SK-N-SH (cell line): ENCODE data around the gene THBD. TPM values are rescaled to one million over a fixed set of nuclear protein-coding genes. Genes with fewer than 3 reads are reported as not detected.

Source experiments
- CTCF ChIA-PET: fragments of 300-600, 350-600 bp; formaldehyde crosslinking; extraction: SDS; loops from one replicate; lab custom pipeline; 2021; lab: Yijun Ruan, JAX
- POLR2A ChIA-PET: fragments of 350-600 bp; sonication (Branson Sonifier 250); formaldehyde crosslinking; extraction: SDS; loops from one replicate; lab custom pipeline; 2020; ENCODE audit warnings: antibody characterized with exemption, inconsistent platforms; lab: Yijun Ruan, JAX
- DNase-seq: peaks from one replicate; pipeline ENCODE4 v3.0.0; 2012
- H2AFZ ChIP-seq: fragments of 200-600 bp; sonication (generic); 2 replicates; pipeline ENCODE4 v1.8.1; 2016; ENCODE audit warnings: antibody characterized with exemption, mild to moderate bottlenecking, low read depth
- H3F3A ChIP-seq: fragments of 200-600 bp; sonication (generic); replicated peaks from 2 replicates; pipeline ENCODE3; 2016; ENCODE audit warnings: antibody characterized with exemption, mild to moderate bottlenecking; ENCODE audit not compliant: insufficient read depth
- H3K27ac ChIP-seq, 2 experiments: fragments of 200-500 bp in 1 of 2; fragments of 200-600 bp in 1 of 2; sonication (Bioruptor generic) in 1 of 2; sonication (generic), shearing (Covaris generic) in 1 of 2; 2 replicates each; pipeline versions ENCODE4 v1.5.1 to v1.6.1; 2014 to 2016; ENCODE audit warnings: low read depth in 2 of 2, inconsistent platforms in 1 of 2, low read length in 1 of 2, mild to moderate bottlenecking in 1 of 2, mixed read lengths in 1 of 2
- H3K27me3 ChIP-seq: fragments of 200-600 bp; sonication (generic), shearing (Covaris generic); 2 replicates; pipeline ENCODE4 v1.6.1; 2016; ENCODE audit warnings: mixed run types; ENCODE audit not compliant: insufficient read depth
- H3K36me3 ChIP-seq, 2 experiments: fragments of 200-500 bp in 1 of 2; fragments of 200-600 bp in 1 of 2; sonication (Bioruptor generic) in 1 of 2; sonication (generic) in 1 of 2; replicated peaks in 1 of 2; 2 replicates each; pipeline versions ENCODE3 to v1.5.1; 2014 to 2016; ENCODE audit warnings: low read length in 1 of 2, mild to moderate bottlenecking in 1 of 2; ENCODE audit not compliant: insufficient read depth in 2 of 2, control insufficient read depth in 1 of 2
- H3K4me1 ChIP-seq, 2 experiments: fragments of 200-500 bp in 1 of 2; fragments of 200-600 bp in 1 of 2; sonication (Bioruptor generic) in 1 of 2; sonication (generic), shearing (Covaris generic) in 1 of 2; 2 replicates each; pipeline versions ENCODE4 v1.5.1 to v1.6.1; 2014 to 2016; ENCODE audit warnings: low read depth in 1 of 2, low read length in 1 of 2, mixed run types in 1 of 2; ENCODE audit not compliant: insufficient read depth in 2 of 2, control insufficient read depth in 1 of 2
- H3K4me2 ChIP-seq: fragments of 200-600 bp; sonication (generic), shearing (Covaris generic); 2 replicates; pipeline ENCODE4 v1.6.1; 2017; ENCODE audit warnings: mixed run types
- H3K4me3 ChIP-seq, 2 experiments: fragments of 200-500 bp in 1 of 2; fragments of 200-600 bp in 1 of 2; sonication (Bioruptor generic) in 1 of 2; sonication (generic), shearing (Covaris generic) in 1 of 2; 2 replicates each; pipeline versions ENCODE4 v1.5.1 to v1.8.1; 2014 to 2016; ENCODE audit warnings: low read depth in 2 of 2, inconsistent platforms in 1 of 2, low read length in 1 of 2, mild to moderate bottlenecking in 1 of 2, mixed read lengths in 1 of 2, moderate library complexity in 1 of 2
- H3K79me2 ChIP-seq: fragments of 200-600 bp; sonication (generic); 2 replicates; pipeline ENCODE4 v1.8.1; 2017; ENCODE audit warnings: mild to moderate bottlenecking; ENCODE audit not compliant: insufficient read depth
- H3K9ac ChIP-seq: fragments of 200-600 bp; sonication (generic); 2 replicates; pipeline ENCODE4 v1.6.1; 2017; ENCODE audit warnings: mixed run types
- H3K9me2 ChIP-seq: fragments of 200-600 bp; sonication (generic); 2 replicates; pipeline ENCODE4 v1.6.1; 2017; ENCODE audit warnings: mixed run types
- H3K9me3 ChIP-seq: fragments of 200-600 bp; sonication (generic); 2 replicates; pipeline ENCODE4 v1.6.1; 2017; ENCODE audit warnings: mixed run types, mild to moderate bottlenecking, moderate library complexity
- H4K20me1 ChIP-seq: fragments of 200-600 bp; sonication (generic); 2 replicates; pipeline ENCODE4 v1.6.1; 2017; ENCODE audit warnings: mild to moderate bottlenecking, mixed run types; ENCODE audit not compliant: insufficient read depth
- EP300 ChIP-seq, 2 experiments: IDR thresholded peaks; 2 replicates each; pipeline versions ENCODE4 v1.4.0 to v1.6.1; 2012; ENCODE audit warnings: borderline replicate concordance in 1 of 2, low read depth in 1 of 2, low read length in 1 of 2
- EZH2phosphoT487 ChIP-seq: fragments of 200-600 bp; sonication (generic); IDR thresholded peaks from 2 replicates; pipeline ENCODE4 v1.6.1; 2017; ENCODE audit warnings: low read depth, mixed run types, mild to moderate bottlenecking, antibody characterized with exemption, moderate library complexity, borderline replicate concordance
- FOSL2 ChIP-seq: IDR thresholded peaks from 2 replicates; pipeline ENCODE4 v1.4.0; 2012; ENCODE audit warnings: low read depth, mild to moderate bottlenecking, moderate library complexity, borderline replicate concordance
- FOXJ3 ChIP-seq: sonication (generic); formaldehyde crosslinking; IDR thresholded peaks from 2 replicates; pipeline ENCODE4 v1.5.1; 2020; ENCODE audit warnings: mild to moderate bottlenecking, missing genetic modification reagents
- IRF3 ChIP-seq: fragments of 150-350 bp; IDR thresholded peaks from 2 replicates; pipeline ENCODE4 v1.6.1; 2016; ENCODE audit warnings: mild to moderate bottlenecking, low read depth, low read length
- MEF2A ChIP-seq: IDR thresholded peaks from 2 replicates; pipeline ENCODE4 v1.4.0; 2012; ENCODE audit warnings: low read depth, borderline replicate concordance
- NFIC ChIP-seq: IDR thresholded peaks from 2 replicates; pipeline ENCODE4 v1.4.0; 2012; ENCODE audit warnings: borderline replicate concordance
- POLR2AphosphoS5 ChIP-seq: IDR thresholded peaks from 2 replicates; pipeline ENCODE4 v1.6.1; 2012; ENCODE audit warnings: low read depth, low read length
- RFX5 ChIP-seq: IDR thresholded peaks from 2 replicates; pipeline ENCODE4 v1.6.1; 2012; ENCODE audit warnings: mild to moderate bottlenecking, improper control_type of control experiment, low read length
- SIN3A ChIP-seq: IDR thresholded peaks from 2 replicates; pipeline ENCODE4 v1.6.1; 2012; ENCODE audit warnings: low read depth, mild to moderate bottlenecking, low read length, moderate library complexity, borderline replicate concordance
- SMC3 ChIP-seq: IDR thresholded peaks from 2 replicates; pipeline ENCODE4 v1.6.1; 2012; ENCODE audit warnings: low read depth, low read length, improper control_type of control experiment
- USF1 ChIP-seq: IDR thresholded peaks from 2 replicates; pipeline ENCODE4 v1.4.0; 2012; ENCODE audit warnings: low read depth, borderline replicate concordance
- WGBS: methylation state at CpG from one replicate; pipeline ENCODE4 v1.1.6; 2017; ENCODE audit warnings: low lambda C conversion rate; 5-methylcytosine and 5-hydroxymethylcytosine counted together
- polyA plus RNA-seq, 3 experiments: library from polyadenylated mRNA; depleted of rRNA; stranded (reverse); fragments of >200 nt; gene quantifications; 2 replicates each; pipeline ENCODE4 v1.2.3, GENCODE V29; 2012
- TF ChIP-seq, protein P1 (sequence below): fragments of 200-600 bp; sonication (generic); IDR thresholded peaks from 2 replicates; pipeline ENCODE4 v1.6.1; 2017; ENCODE audit warnings: antibody characterized with exemption, mild to moderate bottlenecking, moderate library complexity
- TF ChIP-seq, protein P2 (sequence below): IDR thresholded peaks from 2 replicates; pipeline ENCODE4 v1.6.1; 2012; ENCODE audit warnings: mild to moderate bottlenecking, low read depth, low read length, moderate library complexity
- TF ChIP-seq, protein P3 (sequence below): IDR thresholded peaks from 2 replicates; pipeline ENCODE4 v1.4.0; 2012; ENCODE audit warnings: low read depth

THBD gene
- polyA plus RNA-seq, 1 of the 3 experiments (the other 2 are of a cell fraction): 0.33 TPM

DNA sequence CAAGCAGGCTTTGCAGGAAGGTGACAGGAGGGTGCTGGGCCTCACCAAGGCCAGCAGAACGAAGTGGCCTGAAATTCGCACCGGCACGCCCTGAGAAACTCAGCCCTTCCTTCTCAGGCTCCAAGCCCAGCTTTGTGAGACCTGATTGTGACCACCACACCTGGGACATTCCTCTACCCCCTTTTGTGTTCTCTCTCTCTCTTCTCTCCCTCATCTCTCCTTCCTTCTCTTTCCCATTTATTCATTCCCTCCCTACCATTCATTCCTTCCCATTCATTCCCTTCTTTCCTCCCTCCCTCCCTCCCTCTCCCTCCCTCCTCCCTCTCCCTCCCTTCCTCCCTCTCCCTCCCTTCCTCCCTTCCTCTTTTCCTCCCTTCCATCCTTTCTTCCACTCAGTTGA is 27.8 kb upstream of the THBD start (continued):
- TF ChIP-seq, protein P1, sequence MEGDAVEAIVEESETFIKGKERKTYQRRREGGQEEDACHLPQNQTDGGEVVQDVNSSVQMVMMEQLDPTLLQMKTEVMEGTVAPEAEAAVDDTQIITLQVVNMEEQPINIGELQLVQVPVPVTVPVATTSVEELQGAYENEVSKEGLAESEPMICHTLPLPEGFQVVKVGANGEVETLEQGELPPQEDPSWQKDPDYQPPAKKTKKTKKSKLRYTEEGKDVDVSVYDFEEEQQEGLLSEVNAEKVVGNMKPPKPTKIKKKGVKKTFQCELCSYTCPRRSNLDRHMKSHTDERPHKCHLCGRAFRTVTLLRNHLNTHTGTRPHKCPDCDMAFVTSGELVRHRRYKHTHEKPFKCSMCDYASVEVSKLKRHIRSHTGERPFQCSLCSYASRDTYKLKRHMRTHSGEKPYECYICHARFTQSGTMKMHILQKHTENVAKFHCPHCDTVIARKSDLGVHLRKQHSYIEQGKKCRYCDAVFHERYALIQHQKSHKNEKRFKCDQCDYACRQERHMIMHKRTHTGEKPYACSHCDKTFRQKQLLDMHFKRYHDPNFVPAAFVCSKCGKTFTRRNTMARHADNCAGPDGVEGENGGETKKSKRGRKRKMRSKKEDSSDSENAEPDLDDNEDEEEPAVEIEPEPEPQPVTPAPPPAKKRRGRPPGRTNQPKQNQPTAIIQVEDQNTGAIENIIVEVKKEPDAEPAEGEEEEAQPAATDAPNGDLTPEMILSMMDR: no peak
- TF ChIP-seq RFX5 (no peak), USF1 (no peak)

GRCh38 chr20:23074052-23074451 is 24.6 kb upstream of the THBD start:
- ChIA-PET CTCF (no interaction called here), POLR2A (no interaction called here)
- H3K36me3 ChIP-seq: no peaks in the 10 kb centered on the region
- 17% methylated on average over 3 of the region's 3 CpGs for WGBS
- H4K20me1 ChIP-seq: no peaks in the 10 kb centered on the region
- H3K4me3 ChIP-seq: no peak overlapping the region
- H3K27me3 ChIP-seq: peaks cover 39% of the 10 kb centered on the region
- H3K79me2 ChIP-seq: no peaks in the 10 kb centered on the region
- no peak overlapping the region for H3K4me2 ChIP-seq
- no peaks in the 10 kb centered on the region for H3K4me1 ChIP-seq
- no peak overlapping the region for H3K27ac ChIP-seq
- H3F3A ChIP-seq: no peaks in the 10 kb centered on the region
- no peaks in the 10 kb centered on the region for H3K9me2 ChIP-seq
- DNase-seq: no peak
- H2AFZ ChIP-seq: no peak overlapping the region
- H3K9me3 ChIP-seq: no peaks in the 10 kb centered on the region
- TF ChIP-seq USF1: no peak
- no peak for TF ChIP-seq NFIC
- TF ChIP-seq RFX5: no peak
- no peak overlapping the region for H3K9ac ChIP-seq

- DNase-seq: no peak
- Histone ChIP-seq H3K27me3 (peaks cover 29% of the 10 kb centered on the region), H3K79me2 (no peaks in the 10 kb centered on the region), H4K20me1 (no peaks in the 10 kb centered on the region), H3K36me3 (no peaks in the 10 kb centered on the region), H3K4me1 (no peaks in the 10 kb centered on the region), H3K9ac (no peak overlapping the region), H3K9me3 (no peaks in the 10 kb centered on the region), H3K27ac (no peak overlapping the region), H3K4me3 (no peak overlapping the region), H3F3A (no peaks in the 10 kb centered on the region), H3K4me2 (no peak overlapping the region), H3K9me2 (no peaks in the 10 kb centered on the region), H2AFZ (no peak overlapping the region)
- CTCF ChIA-PET: no interaction called here
- POLR2A ChIA-PET: no interaction called here
- WGBS: 15% methylated on average over 11 of the region's 11 CpGs
- no peak for TF ChIP-seq MEF2A
- TF ChIP-seq, protein P2, sequence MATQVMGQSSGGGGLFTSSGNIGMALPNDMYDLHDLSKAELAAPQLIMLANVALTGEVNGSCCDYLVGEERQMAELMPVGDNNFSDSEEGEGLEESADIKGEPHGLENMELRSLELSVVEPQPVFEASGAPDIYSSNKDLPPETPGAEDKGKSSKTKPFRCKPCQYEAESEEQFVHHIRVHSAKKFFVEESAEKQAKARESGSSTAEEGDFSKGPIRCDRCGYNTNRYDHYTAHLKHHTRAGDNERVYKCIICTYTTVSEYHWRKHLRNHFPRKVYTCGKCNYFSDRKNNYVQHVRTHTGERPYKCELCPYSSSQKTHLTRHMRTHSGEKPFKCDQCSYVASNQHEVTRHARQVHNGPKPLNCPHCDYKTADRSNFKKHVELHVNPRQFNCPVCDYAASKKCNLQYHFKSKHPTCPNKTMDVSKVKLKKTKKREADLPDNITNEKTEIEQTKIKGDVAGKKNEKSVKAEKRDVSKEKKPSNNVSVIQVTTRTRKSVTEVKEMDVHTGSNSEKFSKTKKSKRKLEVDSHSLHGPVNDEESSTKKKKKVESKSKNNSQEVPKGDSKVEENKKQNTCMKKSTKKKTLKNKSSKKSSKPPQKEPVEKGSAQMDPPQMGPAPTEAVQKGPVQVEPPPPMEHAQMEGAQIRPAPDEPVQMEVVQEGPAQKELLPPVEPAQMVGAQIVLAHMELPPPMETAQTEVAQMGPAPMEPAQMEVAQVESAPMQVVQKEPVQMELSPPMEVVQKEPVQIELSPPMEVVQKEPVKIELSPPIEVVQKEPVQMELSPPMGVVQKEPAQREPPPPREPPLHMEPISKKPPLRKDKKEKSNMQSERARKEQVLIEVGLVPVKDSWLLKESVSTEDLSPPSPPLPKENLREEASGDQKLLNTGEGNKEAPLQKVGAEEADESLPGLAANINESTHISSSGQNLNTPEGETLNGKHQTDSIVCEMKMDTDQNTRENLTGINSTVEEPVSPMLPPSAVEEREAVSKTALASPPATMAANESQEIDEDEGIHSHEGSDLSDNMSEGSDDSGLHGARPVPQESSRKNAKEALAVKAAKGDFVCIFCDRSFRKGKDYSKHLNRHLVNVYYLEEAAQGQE: no peak
- TF ChIP-seq SMC3: no peak
- TF ChIP-seq, protein P3, sequence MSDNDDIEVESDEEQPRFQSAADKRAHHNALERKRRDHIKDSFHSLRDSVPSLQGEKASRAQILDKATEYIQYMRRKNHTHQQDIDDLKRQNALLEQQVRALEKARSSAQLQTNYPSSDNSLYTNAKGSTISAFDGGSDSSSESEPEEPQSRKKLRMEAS: no peak
- TF ChIP-seq SIN3A: no peak
- TF ChIP-seq FOSL2: no peak
- no peak for TF ChIP-seq FOXJ3 (CRISPR knock-in tag)
- no peak for TF ChIP-seq EP300 (IDR thresholded peaks at IDR 0.05; ENCODE audit: borderline replicate concordance in 1 of 2, low read depth in 1 of 2, low read length in 1 of 2)
- no peak for TF ChIP-seq POLR2AphosphoS5
- no peak for TF ChIP-seq IRF3
- no peak for TF ChIP-seq EZH2phosphoT487
These were observed 23.6 kb upstream of the THBD start for GRCh38 chr20:23072892-23073586.
